GM12874 (cell line): ENCODE data around the gene MYD88.

ENCODE experiments used
- CTCF ChIP-seq: IDR thresholded peaks from 2 replicates; pipeline ENCODE4 v1.5.1; 2011; ENCODE audit warnings: low read depth, mild to moderate bottlenecking, control low read depth, low read length, moderate library complexity; ENCODE audit not compliant: insufficient read depth

The MYD88 gene

GRCh38 chr3:38158472-38158871 is 20.0 kb downstream of the MYD88 start:
- no peak for TF ChIP-seq CTCF

- TF ChIP-seq CTCF = no peak; the same call in 1 of the 2 replicates
Measured at GRCh38 chr3:38163117-38163840, 24.8 kb downstream of the MYD88 start.

GRCh38 chr3:38163841-38164642 is 25.6 kb downstream of the MYD88 start:
- no peak for TF ChIP-seq CTCF

GRCh38 chr3:38164643-38164951 is 26.1 kb downstream of the MYD88 start:
- TF ChIP-seq CTCF = no peak

GRCh38 chr3:38164952-38165721 is 26.7 kb downstream of the MYD88 start, which contains the start of gene OXSR1:
Gene OXSR1, plus strand, starts transcription at chr3:38165537. Its CDS starts 340 bp downstream, at chr3:38165877.
- TF ChIP-seq CTCF = no peak

- TF ChIP-seq CTCF = no peak
Measured at GRCh38 chr3:38165722-38166387, 27.4 kb downstream of the MYD88 start.
